H1 (cell line): ENCODE results near the gene NFYA. TPM values are rescaled to one million over a fixed set of nuclear protein-coding genes. Genes with fewer than 3 reads are reported as not detected.

Source experiments
- EP300 ChIP-seq, 2 experiments: IDR thresholded peaks; 1 replicate in 1 of 2; 2 replicates in 1 of 2; pipeline ENCODE4 v1.6.1; 2011 to 2012; ENCODE audit warnings: low read depth in 2 of 2, low read length in 2 of 2, mild to moderate bottlenecking in 2 of 2, borderline replicate concordance in 1 of 2, inconsistent platforms in 1 of 2, moderate library complexity in 1 of 2
- FOSL1 ChIP-seq: IDR thresholded peaks from 2 replicates; pipeline ENCODE4 v1.6.1; 2011; ENCODE audit warnings: mild to moderate bottlenecking, low read depth, low read length, moderate library complexity; ENCODE audit not compliant: insufficient read depth
- KDM1A ChIP-seq: fragments of 200-600, 300-600 bp; sonication (generic); IDR thresholded peaks from 2 replicates; pipeline ENCODE4 v1.7.1; 2016; ENCODE audit warnings: mild to moderate bottlenecking, low read length, borderline replicate concordance
- NRF1 ChIP-seq: IDR thresholded peaks from 2 replicates; pipeline ENCODE4 v1.6.1; 2011; ENCODE audit warnings: mild to moderate bottlenecking, low read depth, low read length, improper control_type of control experiment
- POLR2AphosphoS5 ChIP-seq: IDR thresholded peaks from 2 replicates; pipeline ENCODE4 v1.6.1; 2011; ENCODE audit warnings: low read depth, low read length
- TCF12 ChIP-seq: IDR thresholded peaks from 2 replicates; pipeline ENCODE4 v1.6.1; 2011; ENCODE audit warnings: low read depth, mild to moderate bottlenecking, low read length
- TEAD4 ChIP-seq: IDR thresholded peaks from 2 replicates; pipeline ENCODE4 v1.6.1; 2012; ENCODE audit warnings: low read depth, low read length, inconsistent platforms, mixed read lengths
- YY1 ChIP-seq: IDR thresholded peaks from 2 replicates; pipeline ENCODE4 v1.6.1; 2011; ENCODE audit warnings: low read depth, mild to moderate bottlenecking, low read length
- polyA plus RNA-seq, 7 experiments: library from polyadenylated mRNA; depleted of rRNA in 3 of 7; stranded (reverse) in 5 of 7; unstranded in 2 of 7; fragments of >200 nt in 5 of 7; fragments of 200-250 nt in 2 of 7; gene quantifications; 1 replicate in 5 of 7; 2 replicates in 1 of 7; 4 replicates in 1 of 7; pipeline versions ENCODE4 v1.2.1 to v1.2.3, GENCODE V29; 2011 to 2013; ENCODE audit warnings: missing spikeins in 2 of 7, mixed read lengths in 2 of 7
- total RNA-seq: library from RNA; stranded (reverse); fragmentation: NEBNext Ultra II Directional; extraction: Animal tissue kit (Norgen Biotek cat#: 25700); gene quantifications from 2 replicates; pipeline ENCODE4 v1.2.1, GENCODE V29; 2021
- TF ChIP-seq, protein P1 (sequence below): IDR thresholded peaks from 2 replicates; pipeline ENCODE4 v1.6.1; 2012; ENCODE audit warnings: inconsistent platforms

Gene NFYA
- total and polyA plus RNA-seq, 2 of the 8 experiments (the other 6 are each of a cell fraction or from before 2014, with no cell fraction given): 19.8 to 33.7 TPM

DNA sequence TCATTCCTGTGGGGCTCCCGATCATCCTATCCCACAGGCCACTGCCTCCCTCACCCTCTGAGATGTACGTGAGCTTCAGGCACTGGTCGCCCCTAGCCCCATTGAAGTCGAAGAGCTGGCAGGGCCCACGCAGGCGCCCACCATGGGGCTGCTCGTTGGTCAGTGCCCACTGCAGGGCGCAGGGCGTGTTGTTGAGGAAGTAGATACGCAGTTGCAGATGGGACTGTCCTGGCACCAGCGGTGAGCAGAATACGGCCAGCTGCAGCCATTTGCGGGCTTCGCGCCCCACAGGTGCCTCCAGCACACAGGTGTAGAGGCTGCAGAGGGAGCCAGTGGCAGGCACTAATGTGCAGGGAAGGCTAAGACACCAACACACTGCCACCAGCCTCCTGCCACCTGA, 39.9 kb upstream of the NFYA start (continued):
- TF ChIP-seq, protein P1, sequence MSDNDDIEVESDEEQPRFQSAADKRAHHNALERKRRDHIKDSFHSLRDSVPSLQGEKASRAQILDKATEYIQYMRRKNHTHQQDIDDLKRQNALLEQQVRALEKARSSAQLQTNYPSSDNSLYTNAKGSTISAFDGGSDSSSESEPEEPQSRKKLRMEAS: no peak
- no peak for TF ChIP-seq POLR2AphosphoS5
- no peak for TF ChIP-seq KDM1A
- TF ChIP-seq NRF1: no peak
- no peak for TF ChIP-seq EP300 (IDR thresholded peaks at IDR 0.05; ENCODE audit: borderline replicate concordance in 1 of 2, low read depth in 2 of 2, low read length in 2 of 2)
- no peak for TF ChIP-seq FOSL1
- no peak for TF ChIP-seq TCF12
- no peak for TF ChIP-seq TEAD4
- no peak for TF ChIP-seq YY1
